NCI-H446 (cell line): ENCODE measurements around the gene RSAD2.

Source experiments
- DNase-seq, 2 experiments: peaks; one replicate each; lab custom pipeline; 2025; lab: John Stamatoyannopoulos, UW

RSAD2 gene

DNA sequence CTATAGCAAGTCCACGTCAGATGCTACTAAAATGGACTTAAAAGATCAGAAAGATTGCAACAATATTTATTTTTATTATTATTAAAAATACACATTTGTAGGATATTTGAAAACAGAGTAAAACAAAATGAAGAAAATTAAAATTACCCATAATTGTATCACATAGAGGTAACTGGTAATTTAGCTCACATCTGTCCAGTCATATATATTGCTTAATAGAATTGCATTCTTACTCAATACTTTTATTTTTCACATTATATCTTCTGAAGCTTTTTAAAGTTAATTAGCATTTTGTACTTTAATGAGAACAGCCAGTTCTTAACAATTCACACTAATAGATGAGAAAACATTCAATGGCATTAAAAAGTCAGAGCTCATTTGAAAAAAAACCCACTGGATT lies 28.1 kb downstream of the RSAD2 start:
- DNase-seq = no peak

DNA sequence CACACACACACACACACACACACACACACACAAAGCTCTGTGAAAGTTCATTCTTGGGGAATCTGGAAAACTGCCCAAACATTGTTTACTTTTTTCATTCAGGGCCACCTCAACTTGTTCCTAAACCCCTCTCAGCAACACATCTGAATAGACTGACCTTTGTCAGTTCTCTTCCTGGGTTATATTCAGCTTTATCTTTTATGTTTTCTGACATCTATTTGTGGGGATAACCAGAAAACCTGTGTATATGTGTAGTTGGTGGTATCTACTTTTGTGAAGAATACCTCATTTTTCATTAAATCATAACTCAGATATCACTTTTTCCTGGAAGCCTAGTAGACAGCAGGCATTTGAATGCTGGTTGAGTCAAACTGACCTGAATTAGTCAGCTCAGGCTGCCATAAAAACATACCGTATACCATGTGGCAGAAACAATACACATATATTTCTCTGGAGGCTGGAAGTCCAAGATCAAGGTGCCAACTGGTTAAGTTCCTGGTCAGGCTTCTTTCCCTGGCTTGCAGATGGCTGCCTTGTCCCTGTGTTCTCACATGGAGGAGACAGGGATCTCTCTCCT lies 28.7 kb downstream of the RSAD2 start:
- DNase-seq = no peak

DNA sequence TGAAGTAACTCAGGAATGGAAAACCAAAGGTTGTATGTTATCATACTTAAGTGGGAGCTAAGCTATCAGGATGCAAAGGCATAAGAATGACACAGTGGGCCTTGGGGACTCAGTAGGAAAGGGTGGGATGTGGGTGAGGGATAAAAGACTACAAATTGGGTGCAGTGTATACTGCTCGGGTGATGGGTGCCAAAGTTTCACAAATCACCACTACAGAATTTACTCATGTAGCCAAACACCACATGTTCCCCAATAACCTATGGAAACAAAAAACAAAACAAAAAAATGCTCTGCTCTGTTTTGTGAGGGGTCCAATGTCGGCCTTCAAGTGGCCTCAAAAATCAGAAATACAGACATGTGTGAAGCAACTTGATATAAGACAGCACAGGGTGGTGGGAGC lies 30.7 kb downstream of the RSAD2 start:
- DNase-seq = no peak

DNA sequence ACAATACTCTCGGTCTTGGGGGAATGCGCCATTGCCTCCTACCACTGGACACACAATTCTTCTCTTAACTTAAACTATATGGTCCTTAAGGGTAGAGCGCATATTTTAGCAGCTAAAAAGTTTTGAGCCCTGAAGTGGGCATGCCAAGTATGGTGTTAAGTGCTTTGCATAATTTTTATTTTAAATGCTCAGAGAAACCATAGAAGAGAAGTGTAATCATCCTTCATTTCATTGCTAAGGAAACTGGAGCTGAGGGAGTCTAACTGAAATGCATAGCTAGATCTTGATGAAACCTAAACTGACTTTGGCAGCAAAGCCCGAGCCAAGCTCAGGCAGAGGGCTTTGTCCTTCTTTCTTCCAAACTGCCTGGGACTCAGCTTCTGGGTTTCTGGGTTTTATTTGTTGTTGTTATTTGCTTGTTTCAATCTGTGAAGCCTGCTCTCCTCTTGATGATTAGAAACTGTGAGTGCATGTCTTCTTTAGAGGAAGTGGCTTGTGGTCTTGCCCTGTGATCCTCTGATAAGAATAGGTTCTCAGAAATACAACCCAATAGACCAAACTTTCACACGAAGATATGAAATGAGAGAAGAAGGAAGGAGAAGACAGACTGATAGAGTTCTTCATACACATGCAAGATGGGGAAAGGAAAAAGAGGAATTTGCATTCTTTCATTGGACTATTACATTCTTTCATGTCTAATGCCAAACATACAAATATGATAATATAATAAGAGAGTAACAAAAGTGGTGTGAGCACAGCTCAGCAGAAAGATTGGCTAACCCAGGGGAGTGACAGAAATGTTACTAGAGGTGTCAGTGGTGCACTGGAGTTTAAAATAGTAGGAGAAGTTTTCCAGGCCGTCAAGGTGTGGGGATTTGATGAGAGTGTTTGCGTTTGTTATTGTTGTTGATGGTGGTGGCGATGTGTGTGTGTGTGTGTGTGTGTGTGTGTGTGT lies 32.1 kb downstream of the RSAD2 start:
- DNase-seq = no peak

DNA sequence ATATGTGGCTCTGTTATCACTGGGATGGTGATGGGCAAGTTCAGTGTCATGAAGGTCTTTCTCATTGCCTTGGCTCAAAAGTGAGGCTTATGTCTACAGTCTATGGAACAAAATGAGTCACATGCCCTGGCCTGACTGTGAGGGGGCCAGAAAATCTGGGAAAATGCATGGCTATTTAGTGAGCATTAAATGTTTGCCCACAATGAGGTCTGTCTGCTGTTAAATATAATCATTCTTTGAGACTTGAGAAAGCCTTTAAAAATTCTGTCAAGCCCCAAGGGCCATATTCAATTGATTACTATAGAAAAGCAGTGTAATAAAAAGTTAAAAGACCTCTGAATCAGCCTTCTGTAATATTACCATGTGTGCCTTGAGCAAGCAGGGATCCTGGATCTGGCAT lies 34.1 kb downstream of the RSAD2 start:
- DNase-seq = no peak

DNA sequence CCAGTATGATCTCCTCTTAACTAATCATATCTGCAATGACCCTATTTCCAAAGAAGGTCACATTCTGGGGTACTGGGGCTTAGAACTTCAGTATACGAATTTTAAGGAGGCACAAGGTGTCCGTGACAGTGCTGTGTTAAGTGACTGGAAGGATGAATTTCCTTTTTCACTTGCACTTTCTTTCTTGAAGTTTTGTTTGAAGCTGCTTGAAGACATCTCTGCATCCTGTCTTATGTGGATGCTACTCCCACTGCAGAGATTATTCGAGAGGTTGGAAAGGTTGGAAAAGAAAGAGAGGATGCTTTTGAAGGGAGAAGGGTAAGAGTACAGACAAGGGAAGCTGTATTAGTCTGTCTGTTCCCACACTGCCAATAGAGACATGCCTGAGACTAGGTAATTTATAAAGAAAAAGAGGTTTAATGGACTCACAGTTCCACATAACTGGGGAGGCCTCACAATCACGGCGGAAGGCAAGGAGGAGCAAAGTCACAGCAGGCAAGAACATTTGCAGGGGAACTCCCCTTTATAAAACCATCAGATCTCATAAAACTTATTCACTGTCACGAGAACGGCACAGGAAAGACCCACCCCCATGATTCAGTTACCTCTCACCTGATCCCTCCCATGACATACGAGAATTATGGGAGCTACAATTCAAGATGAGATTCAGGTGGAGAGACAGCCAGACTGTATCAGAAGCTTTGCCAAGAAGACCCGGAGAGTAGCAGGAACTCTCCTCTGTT lies 36.0 kb downstream of the RSAD2 start:
- no peak for DNase-seq

DNA sequence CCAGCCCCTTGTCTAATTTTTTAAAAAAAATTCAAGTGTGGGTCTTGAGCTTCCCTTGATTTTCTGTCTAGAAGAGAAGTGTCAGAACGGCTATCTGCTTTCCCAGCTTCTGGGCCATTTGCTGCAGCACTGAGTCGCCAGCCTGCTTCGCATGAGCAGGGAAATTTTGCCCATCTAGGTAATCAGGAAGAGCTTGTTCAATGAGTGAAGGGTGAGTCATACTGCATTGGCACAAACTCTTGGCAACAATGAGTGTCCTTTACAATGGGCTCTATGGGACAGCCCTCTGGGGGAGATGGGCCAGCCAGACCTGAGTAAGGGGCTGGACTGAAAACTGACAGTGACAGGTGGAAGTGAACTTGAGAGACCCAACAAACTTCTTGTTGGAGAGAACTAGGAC lies 37.3 kb downstream of the RSAD2 start:
- DNase-seq = peak in 1 of 2 experiments; percentile 54

DNA sequence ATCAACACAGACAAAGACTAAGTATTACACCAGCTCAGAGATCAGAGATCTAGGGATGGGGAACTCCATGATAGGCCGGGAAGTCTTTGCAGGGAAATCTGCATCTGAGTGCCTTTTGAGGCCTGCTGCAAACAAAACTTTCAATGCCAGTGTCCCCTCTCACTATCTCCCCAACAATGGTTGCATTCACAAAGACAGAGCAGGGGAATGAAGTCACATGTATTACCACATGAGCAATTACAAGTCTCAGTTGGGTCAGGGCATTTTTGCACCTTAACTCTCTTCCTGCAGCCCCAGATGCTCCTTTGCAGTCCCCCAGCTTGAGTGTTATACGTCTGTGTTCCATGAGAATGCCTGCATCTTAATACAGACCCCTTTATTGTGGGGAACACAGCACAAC lies 37.8 kb downstream of the RSAD2 start:
- no peak for DNase-seq

DNA sequence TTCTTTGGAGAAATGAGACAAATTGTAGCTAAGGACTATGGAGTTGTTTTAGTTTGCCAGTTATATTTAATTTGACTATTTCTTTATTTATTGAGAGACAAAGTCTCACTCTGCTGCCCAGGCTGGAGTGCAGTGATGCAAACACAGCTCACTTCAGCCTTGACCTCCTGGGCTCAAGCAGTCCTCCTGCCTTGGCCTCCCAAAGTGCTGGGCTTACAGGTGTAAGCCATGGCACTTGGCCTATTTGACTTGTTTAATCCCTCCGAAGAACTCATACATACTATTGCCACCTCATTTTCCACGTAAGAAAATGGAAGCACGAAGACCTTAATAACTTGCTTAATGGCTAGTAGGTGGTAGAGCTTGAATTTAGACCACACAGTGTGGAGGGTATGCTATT lies 38.6 kb downstream of the RSAD2 start:
- DNase-seq = no peak

DNA sequence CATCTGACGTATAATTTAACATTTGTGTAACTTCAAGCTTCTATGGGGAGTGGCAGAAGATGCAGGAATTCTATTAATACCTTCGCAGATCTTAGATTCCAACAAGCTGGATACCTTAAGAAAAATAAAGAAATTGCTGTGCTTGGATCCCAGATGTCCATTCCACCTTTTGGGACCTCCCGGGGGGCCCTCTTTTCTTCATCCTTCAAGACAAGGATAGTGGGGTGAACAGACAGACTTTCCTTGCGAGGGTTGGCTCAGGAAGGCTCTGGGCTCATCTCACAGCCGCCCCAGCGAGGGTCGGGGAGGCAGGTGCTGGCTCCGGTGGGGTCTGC lies 39.1 kb downstream of the RSAD2 start:
- DNase-seq = peak in 1 of 2 experiments; percentile 31

DNA sequence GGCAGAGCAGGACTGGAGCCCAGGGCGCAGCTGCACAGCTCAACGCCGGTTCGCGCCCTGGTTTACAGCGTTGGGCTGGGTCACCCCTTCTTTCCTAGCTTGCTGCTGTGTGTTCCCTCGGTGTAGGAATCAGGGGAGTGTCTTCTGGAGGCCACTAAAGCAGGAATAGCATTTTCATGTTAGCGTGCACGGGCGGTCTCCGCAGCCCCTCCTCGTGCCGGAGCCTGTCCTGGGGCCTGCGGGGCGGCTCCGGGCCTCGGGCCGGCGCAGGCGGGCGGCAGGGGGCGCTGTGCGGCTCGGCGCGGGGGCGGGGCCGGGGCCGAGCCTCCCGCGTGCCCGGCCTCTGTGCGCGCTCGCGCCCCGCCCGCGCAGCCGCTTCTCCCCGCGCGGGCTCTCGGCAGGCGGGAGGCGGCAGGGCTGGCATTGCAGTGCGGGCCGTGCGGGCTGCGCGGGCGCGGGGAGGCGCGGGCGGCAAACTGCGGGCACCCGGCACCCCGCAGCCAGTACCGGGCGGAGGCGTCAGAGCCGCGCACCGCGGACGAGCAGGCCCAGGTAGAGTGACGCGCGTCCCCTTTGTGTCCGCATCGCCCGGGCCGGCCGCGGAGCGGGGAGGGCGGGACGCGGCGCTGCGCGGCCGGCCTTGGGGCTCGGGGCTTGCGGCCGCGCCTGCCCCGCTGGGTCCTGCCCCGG lies 39.6 kb downstream of the RSAD2 start, which contains the start of gene RNF144A:
Gene RNF144A (plus strand): TSS at position 342 of the 690 bp plus-strand sequence. CDS start 79,515 bp downstream, outside the sequence.
- DNase-seq = peak; percentile 26 to 86

DNA sequence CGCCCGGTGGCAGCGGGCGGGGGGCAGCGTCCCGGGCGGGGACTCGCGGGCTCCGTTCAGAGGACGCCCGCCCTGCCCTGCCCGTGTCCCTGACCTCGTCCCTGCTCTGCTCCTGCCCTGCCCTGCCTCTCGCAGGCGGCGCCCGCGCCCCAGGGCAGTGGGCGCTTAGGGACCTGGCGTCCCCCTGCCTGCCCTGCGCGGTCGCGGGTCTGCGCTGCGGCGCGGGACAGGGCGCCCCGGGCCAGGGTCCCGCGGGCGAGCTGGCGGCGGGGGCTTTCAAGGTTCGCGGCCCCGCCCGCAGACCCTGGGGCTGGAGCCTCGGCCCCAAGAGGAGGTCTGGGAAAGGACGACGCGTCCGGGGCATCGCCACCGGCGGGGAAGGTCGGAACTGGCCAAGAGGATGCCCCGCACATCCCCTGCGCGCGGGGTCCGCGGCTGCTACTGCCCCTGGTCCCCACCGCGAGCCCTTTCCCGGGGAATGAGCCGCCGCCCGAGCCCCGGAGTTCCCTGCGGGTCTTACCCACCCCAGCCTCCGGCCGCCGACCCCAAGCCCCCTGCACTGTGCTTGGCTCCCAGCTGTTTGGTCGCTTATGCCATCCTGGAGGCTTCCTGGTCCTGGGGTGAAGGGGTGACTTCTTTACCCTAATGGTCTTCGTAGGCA lies 40.3 kb downstream of the RSAD2 start:
- peak in 1 of 2 experiments; percentile 28 for DNase-seq

DNA sequence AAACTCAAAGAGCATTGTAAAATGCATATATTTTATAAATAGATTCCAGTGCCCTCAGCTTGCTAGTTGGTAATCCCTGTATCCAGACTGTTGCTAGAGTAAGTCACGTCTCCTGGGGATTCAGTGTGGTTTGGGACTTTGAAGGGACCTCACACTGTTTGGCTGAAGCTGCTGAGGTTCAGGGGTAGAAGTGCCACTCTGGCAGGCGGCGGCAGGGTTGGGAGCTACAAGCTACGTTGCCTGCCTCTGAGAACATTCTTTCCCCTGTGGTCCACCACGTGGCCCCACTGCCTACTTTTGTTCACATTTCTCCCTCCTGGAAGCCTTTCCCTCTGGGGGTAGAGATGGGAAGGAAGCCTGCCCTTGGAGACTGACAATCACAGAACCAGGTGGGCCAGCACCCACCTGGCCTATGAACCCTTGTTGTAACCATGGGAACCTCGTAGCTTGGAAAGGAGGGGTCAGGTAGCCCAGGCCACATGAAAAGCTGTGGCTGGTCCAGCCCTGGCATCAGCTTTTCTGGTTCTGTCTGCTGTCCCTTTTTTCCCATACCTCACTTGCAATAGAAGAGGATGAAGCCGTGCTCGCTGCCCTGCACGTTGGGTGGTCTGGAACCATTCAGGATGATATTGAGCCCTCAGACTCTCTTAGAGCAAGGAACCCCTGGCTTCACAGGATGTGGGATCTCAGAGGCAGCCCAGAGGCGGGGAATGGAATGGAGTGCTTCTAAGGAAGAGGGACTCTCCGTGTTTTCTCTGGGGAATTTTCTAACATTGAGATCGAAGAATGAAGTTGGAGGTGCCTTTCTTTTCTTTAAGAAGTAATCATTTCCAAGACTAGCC lies 42.5 kb downstream of the RSAD2 start:
- DNase-seq = peak in 1 of 2 experiments; percentile 10

DNA sequence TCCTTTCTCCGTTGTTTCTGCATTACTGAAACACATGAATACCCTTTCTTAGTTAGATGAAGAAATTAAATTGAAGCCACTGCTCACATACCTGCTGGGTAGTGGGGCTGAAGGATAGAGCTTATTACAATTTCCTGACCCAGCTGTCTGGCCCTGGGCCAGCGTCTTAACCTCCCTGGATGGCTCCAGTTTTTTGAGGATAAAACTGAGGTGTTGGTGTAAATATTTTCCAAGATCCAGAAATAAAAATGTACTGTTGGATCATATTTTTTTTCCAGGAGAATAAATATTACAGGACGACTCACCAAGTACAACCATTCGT lies 43.1 kb downstream of the RSAD2 start:
- no peak for DNase-seq

DNA sequence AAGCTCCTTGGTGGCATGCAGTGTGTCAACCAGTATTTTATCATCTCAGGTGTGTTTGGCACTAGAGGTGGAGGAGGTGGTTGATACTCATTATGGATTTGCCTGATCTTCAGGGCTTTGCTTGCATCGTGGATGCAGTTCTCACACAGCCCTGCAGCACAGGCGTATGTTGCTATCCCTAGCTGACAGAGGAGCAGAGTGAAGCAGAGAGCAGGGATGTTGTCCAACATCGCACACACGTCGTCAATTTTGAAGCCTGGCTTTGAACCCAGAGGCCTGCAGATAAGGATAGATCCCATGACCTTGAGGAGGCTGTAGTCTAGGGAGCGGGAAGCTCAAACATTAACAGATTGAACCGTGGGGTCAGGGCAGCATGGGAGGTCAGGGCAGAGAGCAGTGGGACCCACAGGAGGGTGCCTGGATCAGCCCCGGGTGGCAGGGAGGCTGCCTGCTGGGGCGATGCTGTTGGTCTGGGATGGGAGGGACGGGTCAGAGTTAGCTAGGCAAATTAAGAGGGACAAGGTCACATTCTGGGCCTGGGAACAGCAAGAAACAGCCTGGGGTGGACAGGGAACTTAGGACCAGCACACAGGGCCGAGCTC lies 43.8 kb downstream of the RSAD2 start:
- DNase-seq = peak in 1 of 2 experiments; percentile 16

DNA sequence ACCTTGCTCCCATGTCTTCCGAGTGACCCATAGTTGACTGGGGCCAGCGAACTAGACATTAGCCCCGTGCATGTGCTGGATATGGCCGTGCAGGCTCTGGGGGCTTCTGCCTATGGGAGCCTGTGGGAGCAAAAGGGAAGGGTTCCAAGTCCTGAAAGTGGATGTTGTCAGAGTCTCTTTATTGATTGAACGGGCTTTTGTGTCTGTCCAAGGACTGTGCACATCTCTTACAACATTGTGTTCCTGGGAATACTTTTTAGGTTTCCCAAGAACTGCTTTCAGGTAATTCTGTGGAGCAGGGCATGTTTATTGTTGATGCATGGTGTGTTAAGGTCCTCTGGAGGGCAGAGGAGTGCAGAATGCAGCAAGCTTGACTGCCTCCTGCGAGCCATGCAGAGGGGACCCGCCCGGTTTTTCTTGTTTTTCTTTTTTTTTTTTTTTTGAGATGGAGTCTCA lies 44.7 kb downstream of the RSAD2 start:
- peak in 1 of 2 experiments; percentile 33 for DNase-seq

DNA sequence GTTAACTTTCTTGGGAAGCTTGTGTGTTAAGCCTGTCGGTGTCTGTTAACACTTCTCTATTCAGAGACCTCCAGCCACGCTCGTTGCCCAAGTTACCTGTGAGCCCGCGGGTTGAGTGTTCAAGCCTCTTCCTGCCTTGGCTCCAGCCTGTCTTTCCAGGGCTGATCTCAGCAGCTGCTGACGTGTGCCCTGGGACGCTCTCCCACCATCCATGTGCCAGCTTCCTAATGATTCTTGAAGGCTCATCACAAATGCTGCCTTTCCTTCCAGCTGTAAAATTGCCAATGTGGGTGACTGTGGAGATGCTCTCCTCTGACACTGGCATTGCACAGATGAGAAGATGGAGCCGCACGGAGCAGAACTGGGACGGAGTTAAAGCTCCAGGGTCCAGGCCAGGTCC lies 45.7 kb downstream of the RSAD2 start:
- peak; percentile 88 to 92 for DNase-seq

DNA sequence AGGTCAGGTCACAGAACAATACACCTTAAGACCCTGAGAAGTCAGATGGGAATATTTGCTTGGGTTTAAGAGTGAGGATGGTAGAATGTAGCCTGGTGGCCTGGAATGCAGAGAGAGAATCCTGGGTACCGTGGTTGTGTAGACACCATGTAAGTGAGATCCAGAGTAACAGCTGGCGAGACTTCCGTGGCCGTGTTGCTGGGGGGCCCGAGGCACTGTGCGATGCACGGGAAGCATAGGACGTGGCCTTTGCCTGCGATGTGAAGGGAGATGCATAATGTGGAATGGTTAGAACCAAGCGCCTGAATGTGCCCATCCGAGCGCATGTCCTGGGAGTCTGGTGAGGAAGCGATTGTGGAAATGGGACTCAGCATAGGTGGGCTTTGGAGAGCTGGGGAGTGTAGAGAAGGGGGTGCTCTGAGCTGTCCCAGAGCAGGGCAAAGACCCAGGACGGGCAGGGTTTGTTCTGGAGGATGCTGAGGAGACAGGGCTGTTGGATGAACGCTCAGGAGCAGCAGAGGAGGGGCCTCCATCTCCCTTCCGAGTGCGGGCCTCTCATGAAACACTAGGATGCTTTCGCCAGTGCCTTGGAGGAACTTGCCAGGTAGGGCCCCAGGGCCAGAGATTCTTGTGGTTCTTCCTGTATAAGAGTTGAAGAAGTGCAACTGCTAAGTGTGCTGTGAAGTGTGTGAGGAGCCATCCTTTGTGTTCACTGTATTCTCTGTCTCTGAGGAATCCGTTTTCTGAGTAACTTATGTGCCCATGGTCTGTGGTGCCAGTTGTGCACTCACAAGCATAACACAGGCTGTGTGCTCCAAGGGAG lies 46.7 kb downstream of the RSAD2 start:
- no peak for DNase-seq

DNA sequence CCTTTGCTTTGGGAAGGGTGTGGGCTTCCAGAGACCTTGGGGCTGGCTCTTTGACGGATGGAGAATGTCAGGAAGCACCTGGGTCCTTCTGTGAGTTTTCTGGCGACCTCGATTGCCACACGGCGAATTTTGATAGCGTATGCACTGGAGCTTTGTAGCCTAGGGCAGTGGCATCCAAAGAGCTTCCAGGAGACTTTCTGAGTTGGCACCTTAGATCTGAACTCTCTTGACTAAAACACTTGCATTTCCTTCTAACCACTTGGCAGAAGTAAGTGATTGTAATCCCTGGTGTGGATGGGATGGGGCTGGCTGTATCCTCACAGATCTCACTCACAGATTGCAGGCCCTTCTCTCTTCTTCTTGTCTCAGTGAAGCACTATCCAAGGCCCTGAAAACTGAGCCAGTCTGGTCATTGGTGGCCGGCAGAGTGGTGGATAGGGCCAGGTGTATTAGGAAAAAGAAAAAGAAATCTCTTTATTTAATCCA lies 47.4 kb downstream of the RSAD2 start:
- peak in 1 of 2 experiments; percentile 8 for DNase-seq
